ENCODE data around the gene CCDC169.

GRCh38 chr13:36293497-36293896 is 4.1 kb downstream of the CCDC169 start:
- TF ChIP-seq CTCF (IDR thresholded peaks at IDR 0.05), result no peak
- no peak for TF ChIP-seq POLR2A (IDR thresholded peaks at IDR 0.05)

Measured in esophagus squamous epithelium (tissue), 4 donors.